HG03439 (cell line): ENCODE results near the gene USP4.
A peak's percentile ranks its signal among the peaks of the same experiment; 100 is the strongest.

ENCODE experiments used
- ATAC-seq: cut with Tn5 transposase; IDR thresholded peaks from one replicate; pipeline ENCODE4 v1.9.1; 2021; ENCODE audit warnings: mild to moderate bottlenecking, moderate library complexity; ENCODE audit not compliant: unreplicated experiment

Gene USP4, protein sequence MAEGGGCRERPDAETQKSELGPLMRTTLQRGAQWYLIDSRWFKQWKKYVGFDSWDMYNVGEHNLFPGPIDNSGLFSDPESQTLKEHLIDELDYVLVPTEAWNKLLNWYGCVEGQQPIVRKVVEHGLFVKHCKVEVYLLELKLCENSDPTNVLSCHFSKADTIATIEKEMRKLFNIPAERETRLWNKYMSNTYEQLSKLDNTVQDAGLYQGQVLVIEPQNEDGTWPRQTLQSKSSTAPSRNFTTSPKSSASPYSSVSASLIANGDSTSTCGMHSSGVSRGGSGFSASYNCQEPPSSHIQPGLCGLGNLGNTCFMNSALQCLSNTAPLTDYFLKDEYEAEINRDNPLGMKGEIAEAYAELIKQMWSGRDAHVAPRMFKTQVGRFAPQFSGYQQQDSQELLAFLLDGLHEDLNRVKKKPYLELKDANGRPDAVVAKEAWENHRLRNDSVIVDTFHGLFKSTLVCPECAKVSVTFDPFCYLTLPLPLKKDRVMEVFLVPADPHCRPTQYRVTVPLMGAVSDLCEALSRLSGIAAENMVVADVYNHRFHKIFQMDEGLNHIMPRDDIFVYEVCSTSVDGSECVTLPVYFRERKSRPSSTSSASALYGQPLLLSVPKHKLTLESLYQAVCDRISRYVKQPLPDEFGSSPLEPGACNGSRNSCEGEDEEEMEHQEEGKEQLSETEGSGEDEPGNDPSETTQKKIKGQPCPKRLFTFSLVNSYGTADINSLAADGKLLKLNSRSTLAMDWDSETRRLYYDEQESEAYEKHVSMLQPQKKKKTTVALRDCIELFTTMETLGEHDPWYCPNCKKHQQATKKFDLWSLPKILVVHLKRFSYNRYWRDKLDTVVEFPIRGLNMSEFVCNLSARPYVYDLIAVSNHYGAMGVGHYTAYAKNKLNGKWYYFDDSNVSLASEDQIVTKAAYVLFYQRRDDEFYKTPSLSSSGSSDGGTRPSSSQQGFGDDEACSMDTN

DNA sequence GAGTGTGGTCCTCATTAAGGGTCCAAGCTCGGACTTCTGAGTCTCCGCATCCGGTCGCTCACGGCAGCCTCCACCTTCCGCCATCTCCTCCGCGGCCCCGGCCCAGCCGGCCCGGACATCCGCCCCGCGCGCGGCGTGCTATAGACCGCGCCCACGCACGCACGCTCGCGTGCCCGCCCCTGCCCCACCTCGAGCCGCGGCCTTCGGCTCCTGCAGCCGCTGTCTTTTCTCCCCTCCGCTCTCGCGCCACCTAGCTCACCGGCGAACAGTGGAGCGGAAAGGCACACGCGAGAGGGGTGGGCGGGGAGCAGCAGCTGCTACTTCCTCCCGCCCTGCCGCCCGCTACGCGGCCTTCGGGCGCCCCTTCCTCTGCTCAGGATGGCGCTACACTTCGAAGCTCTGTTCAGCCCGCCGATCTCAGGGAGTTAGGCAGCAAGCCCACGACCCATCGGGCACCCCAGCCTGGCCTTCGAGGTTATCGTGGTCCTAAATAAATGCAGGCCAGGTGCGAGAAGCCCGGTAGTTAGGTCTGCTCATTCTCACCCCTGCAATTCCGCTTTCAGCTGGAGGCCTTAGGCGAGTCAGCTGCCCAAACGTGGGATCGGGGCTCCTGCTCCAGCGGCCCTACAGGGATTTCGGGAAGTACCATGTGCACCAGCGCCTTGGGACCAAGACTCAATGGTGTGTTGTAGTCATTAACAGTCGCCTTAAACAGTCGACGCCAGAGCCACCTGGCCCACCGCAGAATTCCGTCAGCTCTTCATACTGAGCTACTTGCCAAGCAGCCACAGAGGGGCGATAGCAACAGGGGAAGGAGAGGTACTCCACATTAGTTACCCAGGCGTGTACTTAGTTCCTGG lies at the start of gene USP4:
Gene USP4 (minus strand): TSS at position 113 of the 860 bp plus-strand sequence. CDS start 29 bp downstream, at position 84.
- peak; percentile 81 for ATAC-seq

DNA sequence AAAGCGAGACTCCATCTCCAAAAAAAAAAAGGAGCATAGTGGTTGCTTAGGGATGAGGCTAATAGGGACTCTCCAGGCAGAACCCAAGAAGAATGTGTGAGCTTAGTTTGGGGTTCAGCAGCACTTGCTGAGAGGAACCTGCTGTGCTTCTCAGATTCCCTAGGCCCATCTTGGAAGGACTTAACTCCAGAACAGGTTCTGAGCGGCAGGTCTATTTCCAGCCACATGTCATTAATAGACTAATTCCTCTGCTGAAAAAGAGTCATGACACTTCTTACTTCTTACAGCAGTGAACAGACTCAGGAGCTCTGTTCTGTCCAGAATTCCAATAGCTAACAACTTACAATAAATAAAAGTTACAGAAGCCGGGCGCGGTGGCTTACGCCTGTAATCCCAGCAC lies 49.4 kb upstream of the USP4 start:
- no peak for ATAC-seq

DNA sequence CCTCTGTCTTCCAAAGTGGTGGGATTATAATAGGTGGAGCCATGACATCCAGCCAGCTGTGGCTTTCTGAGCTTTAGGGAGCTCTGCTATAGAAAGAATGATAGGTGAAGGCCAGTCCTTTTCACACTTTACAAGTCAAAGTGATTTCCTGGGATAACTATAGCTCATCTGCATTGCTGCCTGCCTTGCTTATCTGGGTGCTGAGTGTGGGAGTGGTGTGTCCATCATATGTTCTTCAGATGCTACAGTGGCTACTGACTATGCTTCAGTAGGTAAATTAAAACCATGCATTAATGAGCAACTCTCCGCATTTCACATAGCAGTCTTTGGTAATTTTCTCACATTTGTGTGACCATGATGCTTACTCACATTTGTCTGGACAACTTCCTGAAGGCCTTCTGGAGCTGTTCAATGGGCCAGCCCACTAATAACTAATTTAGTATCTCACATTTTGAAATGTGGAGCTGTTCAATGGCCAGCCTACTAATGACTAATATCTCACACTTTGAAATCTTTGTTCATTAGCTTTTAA lies 48.5 kb upstream of the USP4 start:
- ATAC-seq = no peak

DNA sequence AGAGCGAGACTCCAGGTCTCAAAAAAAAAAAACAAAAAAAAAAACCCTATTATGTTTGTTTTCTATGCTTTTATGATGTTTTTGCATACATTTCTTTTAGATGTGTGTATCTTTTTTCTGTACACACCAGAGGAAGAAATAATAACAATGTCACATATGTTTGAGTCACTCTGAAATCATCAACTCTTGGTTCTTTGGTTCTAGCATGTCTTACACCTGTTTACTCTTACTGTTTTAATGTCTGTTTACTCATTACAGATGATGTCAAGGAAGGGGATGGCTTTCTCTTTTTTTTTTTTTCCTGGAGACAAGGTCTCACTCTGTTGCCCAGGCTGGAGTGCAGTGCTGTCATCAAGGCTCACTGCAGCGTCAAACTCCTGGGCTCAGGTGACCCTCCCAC lies 47.9 kb upstream of the USP4 start:
- no peak for ATAC-seq

DNA sequence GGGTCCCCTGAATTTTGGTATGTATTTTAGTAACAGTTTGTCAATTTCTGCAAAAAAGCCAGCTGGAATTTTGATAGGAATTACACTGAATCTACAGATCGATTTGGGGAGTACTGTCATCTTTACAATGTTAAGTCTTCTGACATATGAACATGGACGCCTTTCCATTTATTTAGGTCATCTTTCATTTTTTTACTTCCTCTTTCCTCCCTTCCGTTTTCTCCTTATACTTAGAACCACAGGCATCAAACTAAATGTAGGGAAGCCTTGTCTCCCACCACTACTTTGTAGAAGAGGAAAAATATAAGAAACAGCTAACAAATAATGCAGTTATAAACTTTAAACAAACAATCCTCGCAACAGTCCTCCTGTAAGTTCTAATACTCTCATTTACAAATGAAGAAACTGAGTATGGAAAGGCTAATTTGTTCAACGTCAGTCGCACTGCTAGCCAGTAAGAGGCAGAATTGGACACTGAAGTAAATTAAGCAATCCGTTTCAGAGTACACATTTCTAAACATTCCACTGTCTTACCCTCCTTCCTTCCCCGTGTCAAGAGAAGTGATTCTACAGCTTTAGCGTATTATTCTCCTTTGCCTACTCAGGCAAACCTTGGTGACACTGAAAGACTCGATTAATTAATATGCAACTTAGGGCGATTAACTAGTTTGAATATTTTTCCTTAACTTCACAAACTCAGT lies 46.4 kb upstream of the USP4 start:
- ATAC-seq = no peak

DNA sequence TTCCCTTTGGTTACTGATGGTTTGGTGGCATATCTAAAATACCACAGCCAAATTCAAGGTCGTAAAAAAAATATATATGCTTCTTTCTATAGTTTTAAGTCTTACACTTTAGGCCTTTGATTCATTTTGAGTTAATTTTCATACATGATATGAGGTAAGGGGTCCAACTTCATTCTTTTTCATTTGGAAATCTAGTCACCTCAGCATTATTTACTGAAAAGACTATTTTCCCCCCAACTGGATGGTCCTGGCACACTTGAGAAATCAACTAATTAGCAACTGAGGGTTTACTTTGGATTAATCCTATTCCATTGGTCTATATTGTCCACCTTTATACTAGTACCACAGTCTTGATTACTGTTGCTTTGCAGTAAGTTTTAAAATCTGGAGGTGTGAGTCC lies 45.8 kb upstream of the USP4 start:
- no peak for ATAC-seq

DNA sequence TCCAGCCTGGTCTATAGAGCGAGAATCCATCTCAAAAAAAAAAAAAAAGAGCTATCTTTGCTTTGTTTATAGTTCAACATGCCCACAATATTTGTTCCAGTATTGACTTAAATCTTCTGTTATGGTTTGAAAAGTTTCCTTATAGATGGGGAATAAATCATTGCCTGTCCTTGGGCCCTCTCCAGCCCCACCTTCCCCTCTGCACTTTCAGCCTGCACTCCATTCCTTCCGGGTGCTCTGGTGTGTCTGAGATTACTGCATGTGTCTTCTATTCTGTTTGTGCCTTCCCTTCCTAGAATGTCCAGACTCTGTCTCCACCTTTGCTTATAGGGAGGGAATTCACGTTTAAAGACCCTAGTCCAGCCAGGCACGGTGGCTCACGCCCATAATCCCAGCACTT lies 43.5 kb upstream of the USP4 start:
- ATAC-seq = no peak

DNA sequence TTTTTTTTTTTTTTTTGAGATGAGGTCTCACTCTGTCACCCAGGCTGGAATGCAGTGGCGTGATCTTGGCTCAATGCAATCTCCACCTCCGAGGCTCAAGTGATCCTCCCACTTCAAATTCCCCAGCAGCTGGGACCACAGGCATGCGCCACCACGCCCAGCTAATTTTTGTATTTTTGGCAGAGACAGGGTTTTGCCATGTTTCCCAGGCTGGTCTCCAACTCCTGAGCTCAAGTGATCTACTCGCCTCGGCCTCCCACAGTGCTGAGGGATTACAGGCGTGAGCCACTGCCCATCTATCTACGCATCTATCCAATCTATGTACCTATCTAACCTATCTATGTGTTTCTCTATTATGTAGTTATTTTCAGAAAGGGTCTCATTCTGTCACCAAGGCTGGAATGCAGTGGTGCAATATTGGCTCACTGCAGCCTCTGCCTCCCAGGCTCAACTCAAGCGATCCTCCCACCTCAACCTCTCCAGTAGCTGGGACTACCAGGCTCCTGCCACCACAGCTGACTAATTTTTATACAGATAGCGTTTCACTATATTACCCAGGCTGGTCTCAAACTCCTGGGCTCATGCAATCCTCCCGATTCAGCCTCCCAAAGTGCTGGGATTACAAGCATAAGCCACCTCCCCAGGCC lies 38.5 kb upstream of the USP4 start:
- no peak for ATAC-seq

DNA sequence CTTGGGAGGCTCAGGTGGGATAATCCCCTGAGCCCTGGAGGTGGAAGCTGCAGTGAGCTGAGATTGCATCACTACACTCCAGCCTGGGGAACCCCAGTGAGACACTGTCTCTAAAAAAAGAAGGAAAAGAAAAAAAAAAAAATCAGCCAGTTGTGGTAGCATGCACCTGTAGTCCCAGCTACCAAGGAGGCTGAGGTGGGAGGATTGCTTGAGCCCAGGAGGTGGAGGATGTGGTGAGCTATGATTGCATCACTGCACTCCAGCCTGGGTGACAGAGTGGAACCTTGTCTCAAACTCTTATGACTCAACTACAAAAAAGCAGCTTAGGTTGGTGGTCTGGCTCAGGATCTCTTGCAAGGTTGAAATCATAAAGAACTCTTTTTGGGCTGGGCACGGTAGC lies 37.6 kb upstream of the USP4 start:
- no peak for ATAC-seq

DNA sequence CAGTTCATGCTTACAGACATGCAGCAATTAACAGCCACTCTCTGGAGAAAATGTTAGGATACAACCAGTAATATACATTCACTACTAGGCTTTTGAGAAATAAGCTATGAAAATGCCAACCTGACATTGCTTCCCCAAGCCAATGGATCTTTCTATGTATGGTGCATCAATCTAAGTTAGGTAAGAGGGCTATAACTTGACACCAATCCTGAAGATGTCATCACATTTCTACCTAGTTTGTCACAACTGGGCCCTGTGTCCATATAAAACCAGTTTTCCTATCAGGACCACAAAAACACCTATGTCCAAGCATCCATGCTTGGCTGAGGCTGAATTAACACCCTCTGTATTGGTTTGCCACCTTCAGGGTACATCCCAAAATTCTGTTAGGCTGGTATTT lies 32.1 kb upstream of the USP4 start:
- no peak for ATAC-seq

DNA sequence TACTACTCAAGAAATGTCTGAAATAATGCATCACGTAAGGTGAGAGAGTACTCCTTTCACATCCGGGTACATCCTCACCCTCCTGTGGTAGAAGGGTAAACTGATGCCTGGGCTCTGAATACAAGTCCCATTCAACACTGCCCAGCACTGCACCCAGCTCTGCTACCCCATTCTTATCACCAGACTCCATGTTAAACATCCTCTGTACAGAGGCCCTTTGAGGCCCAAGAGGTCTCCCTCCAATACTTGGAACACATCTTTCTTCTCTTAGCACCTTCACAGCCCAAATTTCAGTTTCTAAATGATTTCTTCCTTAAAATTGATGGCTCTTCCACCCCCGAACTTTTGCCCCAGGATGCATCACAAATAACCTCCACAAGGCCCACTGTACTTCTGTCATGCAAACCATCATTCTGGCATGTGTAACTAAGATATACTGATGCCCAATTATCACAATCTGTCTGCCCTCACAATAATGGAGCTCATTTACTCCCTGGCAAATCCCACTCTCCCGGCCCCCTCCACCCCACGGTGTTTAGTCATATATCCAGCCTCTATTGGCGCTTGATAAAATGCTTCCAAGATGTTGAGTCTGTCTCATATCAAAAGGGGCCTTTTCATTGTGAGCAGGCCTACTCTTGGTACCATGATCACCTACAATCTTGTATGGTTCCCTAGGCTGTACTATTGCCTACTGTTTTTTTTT lies 30.9 kb upstream of the USP4 start:
- no peak for ATAC-seq

DNA sequence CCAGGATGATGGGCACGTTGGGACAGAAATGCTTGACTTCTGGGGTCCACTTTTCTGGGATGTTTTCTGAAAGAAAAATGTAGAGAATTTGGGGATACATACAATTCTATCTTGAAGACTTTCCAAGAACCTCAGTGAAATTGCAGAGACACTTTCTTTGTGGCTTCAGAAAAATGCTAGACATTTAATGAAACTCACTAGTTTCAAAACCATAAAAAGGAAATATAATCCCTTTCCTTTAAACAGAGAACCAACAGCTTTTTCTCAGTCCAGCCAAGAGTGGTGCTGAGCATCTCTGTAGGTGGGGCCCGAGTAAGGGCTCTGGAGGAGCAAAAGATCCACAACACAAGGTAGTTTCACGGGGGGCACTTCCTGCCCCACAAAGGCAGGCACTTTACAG lies 22.7 kb upstream of the USP4 start:
- ATAC-seq = no peak

DNA sequence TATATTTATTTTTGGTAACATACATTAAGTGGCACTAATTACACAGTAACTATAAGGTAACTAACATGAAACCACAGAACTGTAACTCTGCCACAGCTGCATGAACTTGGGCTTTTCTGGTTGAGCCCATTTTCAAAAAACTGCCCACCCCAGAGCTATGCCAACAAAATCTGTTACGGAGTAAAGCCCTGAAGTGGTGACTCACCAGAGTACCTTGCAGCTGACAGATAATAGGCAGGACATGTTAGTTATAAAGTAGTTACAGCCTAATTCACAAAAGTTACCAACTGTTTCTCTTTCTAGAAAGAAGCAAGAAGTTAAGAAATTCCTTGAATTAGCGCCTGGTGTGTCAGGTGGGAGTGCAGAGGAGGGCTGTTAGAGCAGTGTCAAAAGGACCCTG lies 19.8 kb upstream of the USP4 start:
- ATAC-seq = no peak

DNA sequence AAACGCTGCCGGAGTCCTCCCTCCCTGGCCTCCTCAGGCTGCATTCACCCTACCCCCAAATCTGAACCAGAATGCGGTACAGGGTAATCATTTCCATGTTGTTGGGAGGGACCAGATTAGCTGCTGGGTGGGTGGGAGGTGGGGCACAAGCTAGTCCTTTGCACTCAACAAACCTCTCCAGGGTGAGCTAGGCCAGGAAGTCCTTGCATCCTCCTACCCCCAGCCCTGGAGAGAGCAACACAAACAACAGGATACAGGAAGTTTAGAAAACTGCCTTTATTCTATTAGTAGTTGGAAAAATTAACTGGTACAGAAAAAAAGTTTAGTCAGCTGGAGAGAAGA lies 19.0 kb upstream of the USP4 start:
- ATAC-seq = peak; percentile 6

DNA sequence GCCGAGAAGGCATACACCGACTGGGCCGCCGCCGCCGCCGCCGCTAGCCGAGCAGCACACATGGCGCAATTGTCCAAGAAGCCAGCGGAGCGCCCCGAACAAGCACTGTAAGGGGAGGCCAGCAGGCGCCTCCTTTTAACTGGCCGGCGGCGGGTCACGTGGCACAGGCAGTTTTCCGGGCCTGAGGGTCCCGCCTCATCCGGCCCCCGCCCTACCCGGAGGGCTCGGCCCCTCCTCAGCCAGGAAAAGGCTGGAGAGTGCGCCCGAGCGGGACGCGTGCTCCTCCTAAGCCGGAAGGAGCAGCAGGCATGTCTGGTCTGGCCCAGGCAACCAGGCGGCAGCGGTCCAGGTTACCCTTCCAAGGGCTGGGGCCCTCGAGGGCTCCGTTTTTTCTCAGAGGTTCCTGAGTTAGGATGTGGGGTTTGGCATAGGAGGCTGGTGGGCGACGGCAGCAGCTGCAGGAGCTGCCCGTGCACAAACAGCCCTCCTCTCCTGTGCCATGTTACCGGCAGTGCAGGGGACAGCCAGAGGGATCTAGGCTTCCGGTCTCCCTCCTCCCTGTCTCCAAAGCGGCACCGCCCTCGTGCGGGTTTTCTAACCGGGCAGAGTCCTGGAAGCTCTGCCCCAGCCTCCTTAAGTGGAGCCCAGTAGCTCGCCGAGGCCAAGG lies 18.5 kb upstream of the USP4 start, which contains the start of gene GPX1:
Gene GPX1 (minus strand): TSS at position 137 of the 667 bp plus-strand sequence. CDS start 75 bp downstream, at position 62.
- peak; percentile 83 for ATAC-seq

DNA sequence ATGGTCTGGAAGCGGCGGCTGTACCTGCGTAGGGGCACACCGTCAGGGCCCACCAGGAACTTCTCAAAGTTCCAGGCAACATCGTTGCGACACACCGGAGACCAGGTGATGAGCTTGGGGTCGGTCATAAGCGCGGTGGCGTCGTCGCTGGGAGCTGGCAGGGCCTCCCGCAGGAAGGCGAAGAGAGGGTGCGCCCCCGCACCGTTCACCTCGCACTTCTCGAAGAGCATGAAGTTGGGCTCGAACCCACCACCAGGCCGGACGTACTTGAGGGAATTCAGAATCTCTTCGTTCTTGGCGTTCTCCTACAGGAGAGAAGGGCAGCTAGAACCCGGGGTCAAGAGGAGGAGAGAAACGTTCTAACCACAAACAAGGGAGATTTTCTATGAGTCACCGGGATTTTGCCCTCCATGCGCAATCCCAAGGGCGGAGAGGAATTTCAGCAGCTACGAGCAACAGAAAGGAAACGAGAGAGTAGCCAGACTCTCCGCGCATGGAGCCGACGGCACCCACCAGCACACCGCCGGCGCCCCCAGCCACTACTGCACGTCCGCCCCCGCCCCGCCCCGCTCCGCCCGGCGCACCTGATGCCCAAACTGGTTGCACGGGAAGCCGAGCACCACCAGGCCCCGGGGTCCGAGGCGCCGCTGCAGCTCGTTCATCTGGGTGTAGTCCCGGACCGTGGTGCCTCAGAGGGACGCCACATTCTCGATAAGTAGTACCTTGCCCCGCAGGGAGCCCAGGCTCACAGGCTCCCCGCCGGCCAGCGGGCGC lies 17.8 kb upstream of the USP4 start:
- peak; percentile 28 for ATAC-seq

DNA sequence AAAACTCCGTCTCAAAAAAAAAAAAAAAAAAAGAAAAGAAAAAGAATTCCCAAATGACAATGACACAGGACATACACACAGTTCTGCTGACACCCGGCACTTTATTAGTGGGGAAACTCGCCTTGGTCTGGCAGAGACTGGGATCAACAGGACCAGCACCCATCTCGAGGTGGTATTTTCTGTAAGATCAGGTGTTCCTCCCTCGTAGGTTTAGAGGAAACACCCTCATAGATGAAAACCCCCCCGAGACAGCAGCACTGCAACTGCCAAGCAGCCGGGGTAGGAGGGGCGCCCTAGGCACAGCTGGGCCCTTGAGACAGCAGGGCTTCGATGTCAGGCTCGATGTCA lies 17.2 kb upstream of the USP4 start:
- ATAC-seq = peak; percentile 3
